DOHH2 (cell line): ENCODE results near the gene GCC2.

ENCODE experiments used
- H3F3A ChIP-seq: fragments of 200-600 bp; sonication (generic), shearing (Covaris generic); 2 replicates; pipeline ENCODE4 v1.6.0; 2016; ENCODE audit warnings: antibody characterized with exemption, mild to moderate bottlenecking; ENCODE audit not compliant: control insufficient read depth, insufficient read depth
- H3K27ac ChIP-seq: fragments of 200-600 bp; sonication (generic); 2 replicates; pipeline ENCODE4 v1.5.1; 2014; ENCODE audit warnings: low read depth, mild to moderate bottlenecking, low read length, moderate library complexity
- H3K27me3 ChIP-seq: fragments of 200-600 bp; sonication (generic); 2 replicates; pipeline ENCODE4 v1.6.1; 2014; ENCODE audit warnings: mild to moderate bottlenecking, low read length, mixed read lengths; ENCODE audit not compliant: control insufficient read depth
- H3K36me3 ChIP-seq: fragments of 200-600 bp; sonication (generic); 2 replicates; pipeline ENCODE4 v1.6.1; 2014; ENCODE audit warnings: mild to moderate bottlenecking, low read length, moderate library complexity, mixed read lengths; ENCODE audit not compliant: control insufficient read depth
- H3K4me1 ChIP-seq: fragments of 200-600 bp; sonication (generic); 2 replicates; pipeline ENCODE4 v1.6.1; 2014; ENCODE audit warnings: mild to moderate bottlenecking, low read length, mixed read lengths; ENCODE audit not compliant: control insufficient read depth
- H3K4me2 ChIP-seq: fragments of 200-600 bp; sonication (generic); 2 replicates; pipeline ENCODE4 v1.6.0; 2014; ENCODE audit warnings: mild to moderate bottlenecking, low read length, moderate library complexity
- H3K4me3 ChIP-seq: fragments of 200-600 bp; sonication (generic); 2 replicates; pipeline ENCODE4 v1.5.1; 2014; ENCODE audit warnings: mild to moderate bottlenecking, low read length, mixed read lengths
- H3K79me2 ChIP-seq: fragments of 200-600 bp; sonication (generic); 2 replicates; pipeline ENCODE4 v1.6.1; 2014; ENCODE audit warnings: mild to moderate bottlenecking, low read length, mixed read lengths; ENCODE audit not compliant: control insufficient read depth
- H3K9me2 ChIP-seq: fragments of 200-600 bp; sonication (generic); replicated peaks from 2 replicates; pipeline ENCODE4 v1.6.1; 2014; ENCODE audit warnings: mild to moderate bottlenecking, low read length, mixed read lengths; ENCODE audit not compliant: control insufficient read depth
- H3K9me3 ChIP-seq: fragments of 200-600 bp; sonication (generic); 2 replicates; pipeline ENCODE4 v1.6.1; 2014; ENCODE audit warnings: antibody characterized with exemption, low read length, mixed read lengths; ENCODE audit not compliant: control insufficient read depth, insufficient read depth
- H4K20me1 ChIP-seq: fragments of 200-600 bp; sonication (generic); 2 replicates; pipeline ENCODE4 v1.6.0; 2014; ENCODE audit warnings: low read depth, mild to moderate bottlenecking, antibody characterized with exemption, low read length, moderate library complexity; ENCODE audit not compliant: control insufficient read depth, insufficient read depth
- CTCF ChIP-seq: fragments of 200-600 bp; sonication (generic); IDR thresholded peaks from one replicate; pipeline ENCODE4 v1.5.1; 2014; ENCODE audit warnings: antibody characterized with exemption, mild to moderate bottlenecking, low read depth, low read length; ENCODE audit not compliant: poor library complexity, severe bottlenecking
- EZH2phosphoT487 ChIP-seq: fragments of 200-600 bp; sonication (generic); IDR thresholded peaks from 2 replicates; pipeline ENCODE4 v1.6.1; 2017; ENCODE audit warnings: borderline replicate concordance, mild to moderate bottlenecking, antibody characterized with exemption, low read length, moderate library complexity, mixed read lengths

Gene GCC2

GRCh38 chr2:108455571-108455970, 6.6 kb downstream of the GCC2 start:
- TF ChIP-seq CTCF, result no peak
- no peak for TF ChIP-seq EZH2phosphoT487
- H3K4me1 ChIP-seq, result peaks cover 18% of the 10 kb centered on the region
- peaks cover 48% of the 10 kb centered on the region for H3K79me2 ChIP-seq
- 0 out of 2 replicates have a peak, but pooled peaks cover 3% of the 10 kb centered on the region for H3F3A ChIP-seq
- no peaks in the 10 kb centered on the region for H3K9me2 ChIP-seq
- H3K36me3 ChIP-seq, result peaks cover 89% of the 10 kb centered on the region
- H3K27me3 ChIP-seq, result no peaks in the 10 kb centered on the region
- no peak overlapping the region for H3K4me3 ChIP-seq
- H3K9me3 ChIP-seq, result peaks cover 5% of the 10 kb centered on the region; the same call in 1 of the 2 replicates
- H3K27ac ChIP-seq, result no peak overlapping the region
- H4K20me1 ChIP-seq, result no peaks in the 10 kb centered on the region
- H3K4me2 ChIP-seq, result no peak overlapping the region

GRCh38 chr2:108458082-108458481, 9.1 kb downstream of the GCC2 start:
- Histone ChIP-seq H3K27ac (no peak overlapping the region), H3K27me3 (no peaks in the 10 kb centered on the region), H3K9me2 (no peaks in the 10 kb centered on the region), H3K4me2 (no peak overlapping the region), H3F3A (no peaks in the 10 kb centered on the region), H4K20me1 (no peaks in the 10 kb centered on the region), H3K4me3 (no peak overlapping the region), H3K36me3 (peaks cover 83% of the 10 kb centered on the region), H3K79me2 (peaks cover 41% of the 10 kb centered on the region), H3K4me1 (peaks cover 5% of the 10 kb centered on the region; the same call in 1 of the 2 replicates), H3K9me3 (peaks cover 5% of the 10 kb centered on the region; the same call in 1 of the 2 replicates)
- TF ChIP-seq CTCF, result no peak
- no peak for TF ChIP-seq EZH2phosphoT487

- TF ChIP-seq CTCF (no peak), EZH2phosphoT487 (no peak)
- Histone ChIP-seq H3K27ac (no peak overlapping the region), H3K36me3 (peaks cover 86% of the 10 kb centered on the region), H3K9me2 (no peaks in the 10 kb centered on the region), H3K4me3 (no peak overlapping the region), H3K79me2 (peaks cover 48% of the 10 kb centered on the region), H3K4me2 (no peak overlapping the region), H3K9me3 (peaks cover 5% of the 10 kb centered on the region; the same call in 1 of the 2 replicates), H4K20me1 (no peaks in the 10 kb centered on the region), H3F3A (no peaks in the 10 kb centered on the region), H3K4me1 (peaks cover 5% of the 10 kb centered on the region; the same call in 1 of the 2 replicates), H3K27me3 (no peaks in the 10 kb centered on the region)
These were observed 10.4 kb downstream of the GCC2 start for GRCh38 chr2:108459441-108459840.
